ENCODE data around the gene SRD5A1. TPM values are rescaled to one million over a fixed set of nuclear protein-coding genes. Genes with fewer than 3 reads are reported as not detected.

The SRD5A1 gene
- total RNA-seq, 4 donors from 2014 or later: 0.29 to 71.2 (median 10.1) TPM

- intact Hi-C loops (cut with DNase I; ENCODE audit: low total_unique reads): no loop called here
- no peak overlapping the region for H3K27ac ChIP-seq
- DNase-seq: no peak
- H3K4me3 ChIP-seq: no peak overlapping the region
- H3K27me3 ChIP-seq: no peaks in the 10 kb centered on the region
- no peaks in the 10 kb centered on the region for H3K36me3 ChIP-seq
- TF ChIP-seq CTCF (IDR thresholded peaks at IDR 0.05) (no peak), POLR2A (IDR thresholded peaks at IDR 0.05) (no peak)
- H3K4me1 ChIP-seq: no peaks in the 10 kb centered on the region
- H3K9me3 ChIP-seq: no peaks in the 10 kb centered on the region
These were observed 15.9 kb downstream of the SRD5A1 start for GRCh38 chr5:6649186-6649585.

- H3K4me1 ChIP-seq: no peaks in the 10 kb centered on the region
- no peak overlapping the region for H3K27ac ChIP-seq
- no peaks in the 10 kb centered on the region for H3K27me3 ChIP-seq
- intact Hi-C loops (cut with DNase I; ENCODE audit: low total_unique reads): no loop called here
- H3K9me3 ChIP-seq: no peaks in the 10 kb centered on the region
- DNase-seq: no peak
- no peak for TF ChIP-seq POLR2A (IDR thresholded peaks at IDR 0.05)
- no peak for TF ChIP-seq CTCF (IDR thresholded peaks at IDR 0.05)
- H3K4me3 ChIP-seq: no peak overlapping the region
- no peaks in the 10 kb centered on the region for H3K36me3 ChIP-seq
These were observed 16.4 kb downstream of the SRD5A1 start for GRCh38 chr5:6649681-6650080.

- TF ChIP-seq CTCF (IDR thresholded peaks at IDR 0.05): no peak
- no peak for TF ChIP-seq POLR2A (IDR thresholded peaks at IDR 0.05)
- Histone ChIP-seq H3K27ac (no peak overlapping the region), H3K9me3 (peaks cover 0 to 5% of the 10 kb centered on the region in 2 donors), H3K4me3 (no peak overlapping the region), H3K27me3 (no peaks in the 10 kb centered on the region), H3K4me1 (no peaks in the 10 kb centered on the region), H3K36me3 (no peaks in the 10 kb centered on the region)
- DNase-seq: no peak
- intact Hi-C loops (cut with DNase I; ENCODE audit: low total_unique reads): no loop called here
These were observed 18.8 kb downstream of the SRD5A1 start for GRCh38 chr5:6652025-6652424.

GRCh38 chr5:6655432-6655831 lies 22.2 kb downstream of the SRD5A1 start:
- H3K9me3 ChIP-seq: peaks cover 0 to 5% of the 10 kb centered on the region in 2 donors
- DNase-seq: no peak
- no peak overlapping the region for H3K4me3 ChIP-seq
- no peaks in the 10 kb centered on the region for H3K36me3 ChIP-seq
- no peak for TF ChIP-seq POLR2A (IDR thresholded peaks at IDR 0.05)
- TF ChIP-seq CTCF (IDR thresholded peaks at IDR 0.05): no peak
- no peak overlapping the region for H3K27ac ChIP-seq
- no peaks in the 10 kb centered on the region for H3K27me3 ChIP-seq
- H3K4me1 ChIP-seq: no peaks in the 10 kb centered on the region
- intact Hi-C loops (cut with DNase I; ENCODE audit: low total_unique reads): no loop called here

GRCh38 chr5:6656680-6657079 lies 23.4 kb downstream of the SRD5A1 start:
- no peak for DNase-seq
- no peaks in the 10 kb centered on the region for H3K36me3 ChIP-seq

More at GRCh38 chr5:6656680-6657079, 23.4 kb downstream of the SRD5A1 start:
- no peak overlapping the region for H3K4me3 ChIP-seq
- TF ChIP-seq POLR2A (IDR thresholded peaks at IDR 0.05): no peak
- TF ChIP-seq CTCF (IDR thresholded peaks at IDR 0.05): no peak
- no peaks in the 10 kb centered on the region for H3K27me3 ChIP-seq
- H3K4me1 ChIP-seq: no peaks in the 10 kb centered on the region
- H3K9me3 ChIP-seq: peaks cover 0 to 5% of the 10 kb centered on the region in 2 donors
- no peak overlapping the region for H3K27ac ChIP-seq
- intact Hi-C loops (cut with DNase I; ENCODE audit: low total_unique reads): no loop called here

Measured in uterus (tissue), 4 donors.